Neural progenitor cell (in vitro differentiated cells): ENCODE data around the gene NR4A2. TPM values are rescaled to one million over a fixed set of nuclear protein-coding genes. Genes with fewer than 3 reads are reported as not detected.
A peak's percentile ranks its signal among the peaks of the same experiment; 100 is the strongest.

ENCODE experiments used
- DNase-seq: peaks from one replicate; pipeline ENCODE4 v3.0.0-alpha.2; 2016; ENCODE audit warnings: low spot score
- H2AFZ ChIP-seq: fragments of 200-600 bp; sonication (generic); replicated peaks from 2 replicates; pipeline ENCODE4 v1.6.1; 2016; ENCODE audit warnings: antibody characterized with exemption
- H3F3A ChIP-seq: fragments of 200-600 bp; sonication (generic); 2 replicates; pipeline ENCODE4 v1.6.1; 2016; ENCODE audit warnings: antibody characterized with exemption, low read depth
- H3K27ac ChIP-seq: fragments of 200-600 bp; sonication (generic); 2 replicates; pipeline ENCODE4 v1.5.1; 2016; ENCODE audit warnings: mild to moderate bottlenecking
- H3K27me3 ChIP-seq: fragments of 200-600 bp; sonication (generic); 2 replicates; pipeline ENCODE4 v1.6.1; 2016; ENCODE audit warnings: mild to moderate bottlenecking, moderate library complexity
- H3K36me3 ChIP-seq: fragments of 200-600 bp; sonication (generic); 2 replicates; pipeline ENCODE4 v1.5.1; 2016
- H3K4me1 ChIP-seq: fragments of 200-600 bp; sonication (generic); 2 replicates; pipeline ENCODE4 v1.6.1; 2016; ENCODE audit warnings: mixed run types
- H3K4me2 ChIP-seq: fragments of 200-600 bp; sonication (generic); 2 replicates; pipeline ENCODE4 v1.6.1; 2016
- H3K4me3 ChIP-seq: fragments of 200-600 bp; sonication (generic); 2 replicates; pipeline ENCODE4 v1.5.1; 2016
- H3K79me2 ChIP-seq: fragments of 200-600 bp; sonication (generic); 2 replicates; pipeline ENCODE4 v1.6.1; 2016; ENCODE audit warnings: low read depth
- H3K9ac ChIP-seq: fragments of 200-600 bp; sonication (generic); 2 replicates; pipeline ENCODE4 v1.6.1; 2016
- H3K9me3 ChIP-seq: fragments of 200-600 bp; sonication (generic); 2 replicates; pipeline ENCODE4 v1.5.1; 2016; ENCODE audit warnings: low read depth
- H4K20me1 ChIP-seq: fragments of 200-600 bp; sonication (generic); 2 replicates; pipeline ENCODE4 v1.6.1; 2016; ENCODE audit warnings: low read depth
- H3K27ac Mint-ChIP-seq: 3 replicates; pipeline ENCODE4 v1.8.0; 2021; ENCODE audit warnings: mixed read lengths
- H3K27me3 Mint-ChIP-seq: 2 replicates; pipeline ENCODE4 v1.8.0; 2022; ENCODE audit warnings: low read depth, mild to moderate bottlenecking, inconsistent platforms, moderate library complexity, mixed read lengths; ENCODE audit not compliant: insufficient read depth
- H3K36me3 Mint-ChIP-seq: 3 replicates; pipeline ENCODE4 v1.8.0; 2021; ENCODE audit warnings: mixed read lengths
- H3K4me1 Mint-ChIP-seq: 3 replicates; pipeline ENCODE4 v1.8.0; 2021; ENCODE audit warnings: mixed read lengths
- H3K4me3 Mint-ChIP-seq: 3 replicates; pipeline ENCODE4 v1.8.0; 2021; ENCODE audit warnings: mild to moderate bottlenecking, moderate library complexity, mixed read lengths
- H3K9me3 Mint-ChIP-seq: 3 replicates; pipeline ENCODE4 v1.8.0; 2020; ENCODE audit warnings: mixed read lengths
- EZH2 ChIP-seq: fragments of 200-600 bp; sonication (generic); IDR thresholded peaks from 2 replicates; pipeline ENCODE4 v1.6.1; 2017; ENCODE audit warnings: antibody characterized with exemption, mild to moderate bottlenecking, moderate library complexity
- EZH2phosphoT487 ChIP-seq: fragments of 200-600 bp; sonication (generic); IDR thresholded peaks from 2 replicates; pipeline ENCODE4 v1.6.1; 2017; ENCODE audit warnings: antibody characterized with exemption
- total RNA-seq: library from RNA; depleted of rRNA; stranded (reverse); fragments of >200 nt; gene quantifications from 2 replicates; pipeline ENCODE4 v1.2.3, GENCODE V29; 2015; ENCODE audit warnings: low replicate concordance
- TF ChIP-seq, protein P1 (sequence below): fragments of 200-600 bp; sonication (generic); IDR thresholded peaks from 2 replicates; pipeline ENCODE4 v1.5.1; 2017; ENCODE audit warnings: antibody characterized with exemption, mild to moderate bottlenecking

NR4A2 gene
- total RNA-seq, 1 donor from 2014 or later = 0.56 TPM

DNA sequence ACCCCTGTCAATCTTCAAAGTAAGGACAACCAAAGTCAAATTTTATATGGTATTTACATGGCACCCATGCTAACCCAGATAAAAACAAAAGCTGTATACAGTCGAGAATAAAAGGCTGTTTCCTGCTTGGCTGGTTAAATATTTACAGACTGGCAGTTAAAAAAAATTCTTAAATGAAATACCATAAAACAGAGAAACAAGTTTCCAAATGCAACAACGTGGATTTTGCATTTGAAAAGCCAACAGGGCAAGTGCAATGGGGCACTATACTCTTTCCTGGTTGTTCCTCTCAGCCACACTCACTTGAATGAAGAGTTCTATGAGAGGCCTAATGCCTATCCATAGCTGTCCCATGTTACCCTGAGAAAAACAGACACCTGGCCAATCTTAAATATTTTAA, 6.1 kb upstream of the NR4A2 start:
- Histone ChIP-seq H3K27ac (no peak overlapping the region), H2AFZ (no peak overlapping the region), H4K20me1 (no peaks in the 10 kb centered on the region), H3K4me2 (no peak overlapping the region), H3F3A (peaks cover 37% of the 10 kb centered on the region), H3K79me2 (peaks cover 5% of the 10 kb centered on the region), H3K9me3 (no peaks in the 10 kb centered on the region), H3K4me1 (peaks cover 13% of the 10 kb centered on the region), H3K4me3 (no peak overlapping the region), H3K9ac (no peak overlapping the region), H3K27me3 (peaks cover 20% of the 10 kb centered on the region), H3K36me3 (no peaks in the 10 kb centered on the region)
- Mint-ChIP-seq H3K27ac (no peak overlapping the region), H3K36me3 (no peaks in the 10 kb centered on the region), H3K4me1 (peaks cover 45% of the 10 kb centered on the region), H3K9me3 (no peaks in the 10 kb centered on the region), H3K27me3 (peaks cover 14% of the 10 kb centered on the region), H3K4me3 (no peak overlapping the region)
- TF ChIP-seq, protein P1, sequence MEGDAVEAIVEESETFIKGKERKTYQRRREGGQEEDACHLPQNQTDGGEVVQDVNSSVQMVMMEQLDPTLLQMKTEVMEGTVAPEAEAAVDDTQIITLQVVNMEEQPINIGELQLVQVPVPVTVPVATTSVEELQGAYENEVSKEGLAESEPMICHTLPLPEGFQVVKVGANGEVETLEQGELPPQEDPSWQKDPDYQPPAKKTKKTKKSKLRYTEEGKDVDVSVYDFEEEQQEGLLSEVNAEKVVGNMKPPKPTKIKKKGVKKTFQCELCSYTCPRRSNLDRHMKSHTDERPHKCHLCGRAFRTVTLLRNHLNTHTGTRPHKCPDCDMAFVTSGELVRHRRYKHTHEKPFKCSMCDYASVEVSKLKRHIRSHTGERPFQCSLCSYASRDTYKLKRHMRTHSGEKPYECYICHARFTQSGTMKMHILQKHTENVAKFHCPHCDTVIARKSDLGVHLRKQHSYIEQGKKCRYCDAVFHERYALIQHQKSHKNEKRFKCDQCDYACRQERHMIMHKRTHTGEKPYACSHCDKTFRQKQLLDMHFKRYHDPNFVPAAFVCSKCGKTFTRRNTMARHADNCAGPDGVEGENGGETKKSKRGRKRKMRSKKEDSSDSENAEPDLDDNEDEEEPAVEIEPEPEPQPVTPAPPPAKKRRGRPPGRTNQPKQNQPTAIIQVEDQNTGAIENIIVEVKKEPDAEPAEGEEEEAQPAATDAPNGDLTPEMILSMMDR = no peak
- TF ChIP-seq EZH2phosphoT487 (no peak), EZH2 (no peak)
- DNase-seq = no peak

- Histone ChIP-seq H3K79me2 (peaks cover 5% of the 10 kb centered on the region), H3K9ac (no peak overlapping the region), H3F3A (peaks cover 34% of the 10 kb centered on the region), H3K36me3 (no peaks in the 10 kb centered on the region), H3K4me1 (peaks cover 4% of the 10 kb centered on the region), H3K27ac (no peak overlapping the region), H3K4me2 (peak overlapping the region; percentile 99), H3K27me3 (peaks cover 41% of the 10 kb centered on the region), H2AFZ (peak overlapping the region; percentile 93), H4K20me1 (peaks cover 6% of the 10 kb centered on the region), H3K4me3 (peak overlapping the region; percentile 87), H3K9me3 (no peaks in the 10 kb centered on the region)
- Mint-ChIP-seq H3K36me3 (peaks cover 2% of the 10 kb centered on the region), H3K27ac (peak overlapping the region; percentile 76), H3K4me1 (peaks cover 33% of the 10 kb centered on the region), H3K27me3 (peaks cover 31% of the 10 kb centered on the region), H3K4me3 (peak overlapping the region; percentile 94), H3K9me3 (peaks cover 2% of the 10 kb centered on the region)
- peak; percentile 76 for DNase-seq
- no peak for TF ChIP-seq EZH2
- TF ChIP-seq EZH2phosphoT487 = no peak
- TF ChIP-seq, protein P1 = peak; percentile 1
These were observed 2.3 kb upstream of the NR4A2 start for GRCh38 chr2:156334496-156335478.

DNA sequence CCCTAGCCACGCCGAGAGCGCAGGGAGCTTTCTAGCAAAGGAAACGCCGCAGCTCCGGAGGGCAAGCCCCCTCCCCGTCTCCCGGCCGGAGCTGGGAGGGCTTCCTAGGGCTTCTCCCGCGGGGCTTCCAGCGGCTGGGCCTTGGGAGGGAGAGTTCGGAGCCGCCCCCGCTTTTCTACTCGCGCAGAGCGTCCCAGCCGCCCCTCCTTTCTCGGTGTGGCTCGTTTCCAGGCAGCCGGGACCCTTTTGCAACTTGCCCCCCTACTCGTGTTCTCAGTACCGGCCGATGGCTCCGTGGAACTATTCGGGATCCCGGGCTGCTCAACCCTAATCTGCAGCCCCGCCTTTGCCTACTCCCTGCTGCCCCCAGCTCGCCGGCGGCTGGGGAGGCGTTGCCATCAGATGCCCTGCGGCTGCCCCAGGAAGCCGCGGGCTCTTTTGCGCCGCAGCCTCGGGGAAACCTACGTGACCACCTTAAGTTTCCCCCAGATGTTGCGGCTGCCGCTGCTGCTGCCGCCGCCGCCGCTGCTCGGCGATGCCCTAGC, 1.5 kb upstream of the NR4A2 start:
- Histone ChIP-seq H3K36me3 (no peaks in the 10 kb centered on the region), H3K4me3 (peak overlapping the region; percentile 87), H2AFZ (peak overlapping the region; percentile 93), H3K9me3 (no peaks in the 10 kb centered on the region), H3K79me2 (peaks cover 5% of the 10 kb centered on the region), H3K4me1 (peaks cover 4% of the 10 kb centered on the region), H4K20me1 (peaks cover 6% of the 10 kb centered on the region), H3K4me2 (peak overlapping the region; percentile 99), H3K27me3 (peaks cover 49% of the 10 kb centered on the region), H3K9ac (no peak overlapping the region), H3F3A (peaks cover 32% of the 10 kb centered on the region), H3K27ac (no peak overlapping the region)
- H3K9me3 Mint-ChIP-seq = peaks cover 3% of the 10 kb centered on the region
- H3K36me3 Mint-ChIP-seq = peaks cover 2% of the 10 kb centered on the region
- no peak overlapping the region for H3K27ac Mint-ChIP-seq
- H3K27me3 Mint-ChIP-seq = peaks cover 34% of the 10 kb centered on the region
- peaks cover 26% of the 10 kb centered on the region for H3K4me1 Mint-ChIP-seq
- peak overlapping the region; percentile 94 for H3K4me3 Mint-ChIP-seq
- TF ChIP-seq, protein P1 = no peak
- TF ChIP-seq EZH2 = peak; percentile 66
- DNase-seq = peak; percentile 87
